CD1c-positive myeloid dendritic cell (primary cell): ENCODE data around the gene RNU2-63P.
"Not testable (repeated sequence)": the region's sequence is repeated elsewhere in the genome, so short reads cannot be mapped to it uniquely, and the experiment has no call there.

Experiments used
- DNase-seq: peaks from one replicate; pipeline ENCODE4 v3.0.0-alpha.2; 2016; ENCODE audit errors: extremely low spot score

The RNU2-63P gene

GRCh38 chr2:88016086-88016959, at the start of gene RNU2-63P:
Gene RNU2-63P, minus strand, starts transcription at chr2:88016547.
- peak; percentile 81 for DNase-seq

GRCh38 chr2:88061295-88061694, 44.9 kb upstream of the RNU2-63P start:
- no peak for DNase-seq

- no peak for DNase-seq
Observed at GRCh38 chr2:88060907-88061275, 44.5 kb upstream of the RNU2-63P start.

GRCh38 chr2:88059979-88060906, 43.9 kb upstream of the RNU2-63P start:
- DNase-seq, result peak; percentile 47

- no peak for DNase-seq
Observed at GRCh38 chr2:88058191-88058590, 41.8 kb upstream of the RNU2-63P start.

GRCh38 chr2:88057437-88057844, 41.1 kb upstream of the RNU2-63P start:
- no peak for DNase-seq

GRCh38 chr2:88055371-88056128, 39.2 kb upstream of the RNU2-63P start, which contains the start of gene KRCC1:
Gene KRCC1, minus strand, starts transcription at chr2:88055783. Its CDS starts 27,220 bp downstream, at chr2:88028563.
- peak; percentile 99 for DNase-seq

GRCh38 chr2:88054782-88055370, 38.5 kb upstream of the RNU2-63P start:
- no peak for DNase-seq

GRCh38 chr2:88053934-88054781, 37.8 kb upstream of the RNU2-63P start:
- DNase-seq, result peak; percentile 28

- no peak for DNase-seq
Observed at GRCh38 chr2:88053296-88053695, 36.9 kb upstream of the RNU2-63P start.

GRCh38 chr2:88051792-88052191, 35.4 kb upstream of the RNU2-63P start:
- no peak for DNase-seq

- no peak for DNase-seq
Observed at GRCh38 chr2:88049622-88050021, 33.3 kb upstream of the RNU2-63P start.

- DNase-seq, result no peak
Observed at GRCh38 chr2:88048541-88048940, 32.2 kb upstream of the RNU2-63P start.

- DNase-seq, result not testable (repeated sequence)
Observed at GRCh38 chr2:88045561-88045960, 29.2 kb upstream of the RNU2-63P start.

GRCh38 chr2:88042476-88042875, 26.1 kb upstream of the RNU2-63P start:
- no peak for DNase-seq

GRCh38 chr2:88038263-88039105, 22.1 kb upstream of the RNU2-63P start:
- DNase-seq, result no peak

- DNase-seq, result peak; percentile 54
Observed at GRCh38 chr2:88036606-88037005, 20.3 kb upstream of the RNU2-63P start.

GRCh38 chr2:88036182-88036581, 19.8 kb upstream of the RNU2-63P start:
- peak; percentile 35 for DNase-seq

GRCh38 chr2:88032070-88032702, 15.8 kb upstream of the RNU2-63P start:
- no peak for DNase-seq
